Neutrophil (primary cell): ENCODE measurements around the gene ZNF536.

Experiments
- H3K27ac ChIP-seq: fragments of 200-600 bp; sonication (generic); 2 replicates; pipeline ENCODE4 v1.5.1; 2016; ENCODE audit warnings: mild to moderate bottlenecking, moderate library complexity
- H3K27me3 ChIP-seq: fragments of 200-600 bp; sonication (generic); 2 replicates; pipeline ENCODE4 v1.6.0; 2016; ENCODE audit warnings: mild to moderate bottlenecking
- H3K36me3 ChIP-seq: fragments of 200-600 bp; sonication (generic); 2 replicates; pipeline ENCODE4 v1.5.1; 2017
- H3K4me1 ChIP-seq, 2 experiments: fragments of 200-600 bp in 1 of 2; sonication (generic) in 1 of 2; 1 replicate in 1 of 2; 2 replicates in 1 of 2; pipeline versions ENCODE4 v1.5.1 to v1.6.1; 2013 to 2016; ENCODE audit warnings: low read depth in 1 of 2, low read length in 1 of 2, mild to moderate bottlenecking in 1 of 2, moderate library complexity in 1 of 2; ENCODE audit not compliant: control insufficient read depth in 1 of 2, insufficient read depth in 1 of 2
- H3K4me3 ChIP-seq, 2 experiments: fragments of 200-600 bp in 1 of 2; sonication (generic) in 1 of 2; 1 replicate in 1 of 2; 2 replicates in 1 of 2; pipeline ENCODE4 v1.5.1; 2013 to 2016; ENCODE audit warnings: low read depth in 1 of 2, low read length in 1 of 2, mild to moderate bottlenecking in 1 of 2, moderate library complexity in 1 of 2
- H3K9me3 ChIP-seq: fragments of 200-600 bp; sonication (generic); 2 replicates; pipeline ENCODE4 v1.5.1; 2016
- CTCF ChIP-seq: fragments of 200-600 bp; sonication (generic); IDR thresholded peaks from 2 replicates; pipeline ENCODE4 v1.5.1; 2016; ENCODE audit warnings: antibody characterized with exemption

ZNF536 gene

GRCh38 chr19:30452931-30453330 is 80.7 kb downstream of the ZNF536 start:
- TF ChIP-seq CTCF, result no peak
- H3K9me3 ChIP-seq, result no peaks in the 10 kb centered on the region
- H3K27me3 ChIP-seq, result peaks cover 22% of the 10 kb centered on the region
- no peak overlapping the region for H3K4me3 ChIP-seq
- H3K27ac ChIP-seq, result no peak overlapping the region
- H3K36me3 ChIP-seq, result no peaks in the 10 kb centered on the region
- H3K4me1 ChIP-seq, result no peaks in the 10 kb centered on the region

- TF ChIP-seq CTCF, result no peak
Measured at GRCh38 chr19:30453743-30454142, 81.6 kb downstream of the ZNF536 start.

GRCh38 chr19:30455881-30456280 is 83.7 kb downstream of the ZNF536 start:
- Histone ChIP-seq H3K4me3 (no peak overlapping the region), H3K36me3 (no peaks in the 10 kb centered on the region), H3K4me1 (no peaks in the 10 kb centered on the region), H3K27me3 (peaks cover under 1% of the 10 kb centered on the region), H3K9me3 (no peaks in the 10 kb centered on the region), H3K27ac (no peak overlapping the region)
- TF ChIP-seq CTCF, result no peak

More at GRCh38 chr19:30453743-30454142, 81.6 kb downstream of the ZNF536 start:
- H3K4me3 ChIP-seq, result no peak overlapping the region
- H3K36me3 ChIP-seq, result no peaks in the 10 kb centered on the region
- H3K27ac ChIP-seq, result no peak overlapping the region
- H3K9me3 ChIP-seq, result no peaks in the 10 kb centered on the region
- H3K4me1 ChIP-seq, result no peaks in the 10 kb centered on the region
- peaks cover 17% of the 10 kb centered on the region for H3K27me3 ChIP-seq

GRCh38 chr19:30457484-30457883 is 85.3 kb downstream of the ZNF536 start:
- no peak for TF ChIP-seq CTCF
- H3K4me3 ChIP-seq, result no peak overlapping the region
- no peaks in the 10 kb centered on the region for H3K27me3 ChIP-seq
- no peaks in the 10 kb centered on the region for H3K9me3 ChIP-seq
- no peak overlapping the region for H3K27ac ChIP-seq
- no peaks in the 10 kb centered on the region for H3K4me1 ChIP-seq
- H3K36me3 ChIP-seq, result no peaks in the 10 kb centered on the region

GRCh38 chr19:30459859-30460258 is 87.7 kb downstream of the ZNF536 start:
- H3K27me3 ChIP-seq, result no peaks in the 10 kb centered on the region

More at GRCh38 chr19:30459859-30460258, 87.7 kb downstream of the ZNF536 start:
- no peaks in the 10 kb centered on the region for H3K36me3 ChIP-seq
- TF ChIP-seq CTCF, result no peak
- H3K4me1 ChIP-seq, result no peaks in the 10 kb centered on the region
- no peak overlapping the region for H3K4me3 ChIP-seq
- no peaks in the 10 kb centered on the region for H3K9me3 ChIP-seq
- H3K27ac ChIP-seq, result no peak overlapping the region
